ENCODE results near the gene CA11. TPM values are rescaled to one million over a fixed set of nuclear protein-coding genes. Genes with fewer than 3 reads are reported as not detected.

Gene CA11
- total RNA-seq, 1 experiment from 2014 or later = 103 TPM

GRCh38 chr19:48618916-48619691, 26.9 kb downstream of the CA11 start, which contains the start of the genes RPL18 and SPHK2:
Gene RPL18, minus strand, starts transcription at chr19:48619178. Its CDS starts 35 bp downstream, at chr19:48619143.
Gene SPHK2, plus strand, starts transcription at chr19:48619506. Its CDS starts 1,009 bp downstream, at chr19:48620515.
- in situ Hi-C loops (cut with HindIII; ENCODE audit: low sequenced_read_pairs) = no loop called here
- peak; percentile 100 for DNase-seq (ENCODE audit: low spot score)

GRCh38 chr19:48618278-48618915, 27.6 kb downstream of the CA11 start:
- DNase-seq (ENCODE audit: low spot score) = no peak
- in situ Hi-C loops (cut with HindIII; ENCODE audit: low sequenced_read_pairs) = no loop called here

DNA sequence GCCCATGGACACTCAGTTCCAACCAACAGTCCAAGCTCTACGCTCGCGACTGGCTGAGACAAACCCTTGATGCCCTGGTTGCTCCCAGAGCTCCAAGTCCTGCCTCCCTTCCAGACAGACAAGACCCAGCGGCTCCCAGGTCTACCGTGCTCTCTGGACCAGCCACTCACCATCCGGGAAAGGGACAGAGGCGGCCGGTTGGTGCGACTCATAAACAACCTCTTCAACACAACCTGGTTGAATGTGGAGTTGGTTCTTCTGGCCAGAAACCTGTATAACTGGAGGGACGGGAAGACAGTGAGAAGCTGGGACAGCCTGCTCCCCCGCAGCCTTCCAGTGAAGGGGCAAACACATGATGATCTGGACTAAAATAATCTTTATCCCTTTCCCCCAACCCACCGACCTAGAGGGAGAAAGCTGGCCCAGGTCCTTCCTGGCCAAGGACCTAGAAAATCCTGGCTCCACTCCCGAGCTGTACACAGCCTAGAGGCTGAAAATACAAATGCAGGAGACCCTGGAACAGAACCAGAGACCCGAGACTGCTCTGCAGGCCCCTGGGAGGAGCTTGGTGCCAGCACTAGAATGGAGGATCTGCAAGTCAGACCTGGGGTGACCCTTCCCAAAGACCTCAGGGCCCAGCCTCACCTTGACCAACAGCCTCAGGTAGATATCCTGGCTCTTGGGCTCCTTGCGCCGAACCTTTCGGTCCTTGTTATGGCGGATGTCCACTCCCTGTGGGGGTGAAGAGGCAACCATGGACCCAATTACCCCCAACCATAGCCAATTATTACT, 28.6 kb downstream of the CA11 start:
- DNase-seq (ENCODE audit: low spot score) = peak; percentile 37
- in situ Hi-C loops (cut with HindIII; ENCODE audit: low sequenced_read_pairs) = no loop called here

DNA sequence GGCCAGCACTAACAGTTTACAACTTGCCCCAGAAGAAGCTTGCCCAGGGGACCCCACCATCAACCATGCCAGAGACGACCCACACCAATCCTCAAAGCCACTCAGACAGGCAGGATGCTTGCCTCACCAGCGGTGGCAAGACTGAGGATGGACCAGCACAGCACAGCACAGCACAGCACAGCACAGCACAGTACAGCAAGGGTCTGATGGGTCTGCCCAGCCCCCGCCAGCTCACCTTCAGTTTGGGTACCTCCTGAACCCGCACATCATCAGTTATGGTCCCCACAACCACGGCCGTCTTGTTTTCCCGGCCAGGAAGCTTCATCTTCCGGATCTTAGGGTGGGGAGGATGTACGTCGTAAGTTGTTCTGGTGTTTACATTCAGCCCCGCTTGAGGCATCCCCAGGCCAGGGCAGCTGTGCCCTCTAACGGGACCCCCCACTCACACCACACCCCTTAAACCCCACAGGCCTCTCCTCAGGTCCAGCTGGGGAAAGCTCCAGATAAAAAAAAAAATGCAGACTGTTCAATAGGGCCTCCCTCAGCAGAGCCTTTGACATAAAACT, 29.4 kb downstream of the CA11 start:
- in situ Hi-C loops (cut with HindIII; ENCODE audit: low sequenced_read_pairs) = no loop called here
- DNase-seq (ENCODE audit: low spot score) = no peak

GRCh38 chr19:48616041-48616436, 29.9 kb downstream of the CA11 start:
- peak; percentile 7 for DNase-seq (ENCODE audit: low spot score)
- in situ Hi-C loops (cut with HindIII; ENCODE audit: low sequenced_read_pairs) = no loop called here

DNA sequence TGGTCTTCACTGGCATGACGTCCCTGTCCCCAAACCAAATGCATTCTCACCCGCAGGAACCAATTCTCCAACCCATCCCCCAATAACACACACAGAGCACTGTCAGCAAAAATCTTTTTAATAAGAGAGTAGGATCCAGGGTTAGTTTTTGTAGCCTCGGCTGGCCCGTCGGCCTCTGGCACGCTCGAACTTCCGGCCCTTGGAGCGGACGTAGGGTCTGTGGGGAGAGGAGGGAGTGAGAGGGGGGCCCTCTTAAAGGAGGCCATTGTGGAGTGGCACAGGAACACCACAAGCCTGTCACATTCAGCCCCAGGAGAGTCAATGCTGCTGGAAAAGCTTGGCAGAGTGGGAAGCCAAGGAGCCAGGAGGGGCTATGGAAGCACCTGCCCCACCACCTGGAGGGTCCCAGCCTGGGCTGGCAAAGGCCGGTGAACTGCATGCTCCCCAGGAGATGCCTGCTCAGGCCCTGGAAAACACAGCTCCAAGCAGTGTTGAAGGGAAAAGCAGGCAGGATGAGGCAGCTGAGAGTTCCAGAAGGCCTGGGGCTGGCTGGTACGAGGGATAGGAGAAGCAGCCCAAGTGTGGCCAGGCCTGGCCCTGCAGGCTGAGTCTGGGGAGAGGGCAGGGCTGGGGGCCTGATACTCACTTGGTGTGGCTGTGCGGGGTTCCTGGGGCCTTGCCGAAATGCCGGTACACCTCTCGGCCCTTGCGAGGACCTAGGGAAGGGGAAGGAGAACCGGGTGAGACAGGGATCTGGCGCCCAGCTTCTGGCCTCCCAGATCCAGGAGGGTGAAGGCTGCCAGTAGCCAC, 30.6 kb downstream of the CA11 start:
- DNase-seq (ENCODE audit: low spot score) = peak; percentile 14
- in situ Hi-C loops (cut with HindIII; ENCODE audit: low sequenced_read_pairs) = no loop called here

- in situ Hi-C loops (cut with HindIII; ENCODE audit: low sequenced_read_pairs) = no loop called here
- peak; percentile 27 for DNase-seq (ENCODE audit: low spot score)
Measured at GRCh38 chr19:48614436-48615230, 31.4 kb downstream of the CA11 start, which contains the start of gene FAM83E. Gene FAM83E, minus strand, starts transcription at chr19:48615076. Its CDS starts 1,704 bp downstream, at chr19:48613372.

DNA sequence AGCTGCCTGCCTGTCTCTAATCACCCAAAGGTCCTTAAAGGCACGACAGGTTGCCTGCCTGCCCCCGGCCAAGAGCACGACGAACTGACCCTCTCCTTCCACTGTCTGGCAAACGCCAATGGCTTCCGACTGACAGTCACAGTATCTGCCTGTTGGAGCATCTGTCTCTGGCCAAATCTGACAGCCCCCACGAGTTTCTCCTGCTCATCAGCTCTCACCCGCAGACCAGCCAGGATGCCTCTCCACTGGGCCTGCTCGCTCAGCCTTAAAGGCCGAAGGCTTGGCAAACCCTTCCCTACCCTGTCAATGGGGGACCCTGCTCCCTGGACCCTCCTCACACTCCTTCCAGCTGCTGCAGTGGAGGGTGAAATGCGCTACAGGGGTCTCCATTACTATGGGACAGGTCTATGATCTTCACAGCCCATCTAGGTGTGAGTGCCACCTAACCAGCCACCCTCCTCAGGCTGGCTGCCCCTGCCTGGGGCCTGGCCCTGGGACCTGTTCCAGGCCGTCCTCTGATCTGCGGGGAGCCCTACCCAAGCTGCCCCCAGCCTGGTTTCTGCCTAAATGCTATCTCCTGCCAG, 32.0 kb downstream of the CA11 start:
- in situ Hi-C loops (cut with HindIII; ENCODE audit: low sequenced_read_pairs) = no loop called here
- DNase-seq (ENCODE audit: low spot score) = peak; percentile 54

GRCh38 chr19:48613024-48613851, 32.7 kb downstream of the CA11 start:
- peak; percentile 75 for DNase-seq (ENCODE audit: low spot score)
- in situ Hi-C loops (cut with HindIII; ENCODE audit: low sequenced_read_pairs) = no loop called here

DNA sequence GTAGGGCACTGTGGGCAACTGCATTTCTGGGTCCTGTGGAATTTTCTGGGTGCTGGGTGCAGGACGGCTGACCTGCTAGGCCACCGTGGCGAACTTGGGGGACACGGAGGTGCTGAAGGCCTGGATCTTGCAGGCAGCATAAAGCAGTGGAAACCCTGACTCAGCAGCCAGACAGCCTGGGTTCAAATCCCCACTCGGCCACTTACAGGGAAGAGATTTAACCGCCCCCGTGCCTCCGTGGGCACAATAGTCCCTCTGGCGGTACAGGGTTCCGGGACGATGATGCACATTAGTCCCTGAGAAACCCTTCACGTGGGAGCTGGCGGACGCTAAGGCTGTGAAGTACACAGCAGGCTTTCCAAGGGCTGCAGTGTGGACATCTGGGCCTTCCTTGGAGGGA, 34.1 kb downstream of the CA11 start:
- in situ Hi-C loops (cut with HindIII; ENCODE audit: low sequenced_read_pairs) = no loop called here
- DNase-seq (ENCODE audit: low spot score) = no peak

GRCh38 chr19:48609571-48610108, 36.3 kb downstream of the CA11 start:
- in situ Hi-C loops (cut with HindIII; ENCODE audit: low sequenced_read_pairs) = no loop called here
- no peak for DNase-seq (ENCODE audit: low spot score)

DNA sequence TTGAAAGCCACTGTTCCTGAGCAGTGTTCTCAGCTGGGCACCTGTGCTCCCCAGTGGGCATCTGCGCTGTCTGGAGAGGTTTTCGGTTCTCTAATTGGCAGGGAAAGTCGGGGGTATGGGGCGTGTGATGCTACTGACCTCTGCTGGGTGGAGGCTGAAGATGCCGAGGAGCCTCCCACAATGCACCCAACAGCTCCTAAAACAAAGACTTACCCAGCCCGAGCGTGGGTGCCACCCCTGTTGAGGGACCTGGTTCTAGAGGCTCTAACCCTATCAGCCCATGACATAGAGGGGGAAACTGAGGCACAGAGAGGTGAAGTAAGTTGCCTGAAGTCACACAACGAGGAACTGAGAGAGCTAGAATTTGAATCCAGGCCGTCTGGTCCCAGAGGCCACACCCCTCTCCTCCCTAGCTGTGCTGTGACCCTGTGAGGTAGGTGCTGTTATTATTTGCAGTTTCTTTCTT, 37.2 kb downstream of the CA11 start:
- DNase-seq (ENCODE audit: low spot score) = peak; percentile 43
- in situ Hi-C loops (cut with HindIII; ENCODE audit: low sequenced_read_pairs) = no loop called here

DNA sequence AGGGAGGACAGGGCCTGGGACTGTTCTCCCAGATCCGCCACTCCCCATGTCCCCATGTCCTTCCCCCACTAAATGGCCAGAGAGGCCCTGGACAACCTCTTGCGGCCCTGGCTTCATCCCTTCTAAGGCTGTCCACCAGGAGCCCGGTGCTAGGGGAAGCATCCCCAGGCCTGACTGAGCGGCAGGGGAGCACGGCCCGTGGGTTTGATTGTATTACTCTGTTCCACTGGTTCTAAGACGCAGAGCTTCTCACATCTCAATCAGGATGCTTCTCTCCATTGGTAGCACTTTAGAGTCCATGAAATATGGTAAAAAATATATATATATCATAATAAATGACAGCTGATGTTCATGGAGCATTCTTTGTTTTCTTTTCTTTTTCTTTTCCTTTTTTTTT, 38.6 kb downstream of the CA11 start:
- in situ Hi-C loops (cut with HindIII; ENCODE audit: low sequenced_read_pairs) = no loop called here
- DNase-seq (ENCODE audit: low spot score) = no peak

GRCh38 chr19:48606463-48607358, 39.3 kb downstream of the CA11 start, which contains the start of gene SPACA4:
Gene SPACA4, plus strand, starts transcription at chr19:48606742. Its CDS starts 237 bp downstream, at chr19:48606979.
- in situ Hi-C loops (cut with HindIII; ENCODE audit: low sequenced_read_pairs) = no loop called here
- DNase-seq (ENCODE audit: low spot score) = no peak

DNA sequence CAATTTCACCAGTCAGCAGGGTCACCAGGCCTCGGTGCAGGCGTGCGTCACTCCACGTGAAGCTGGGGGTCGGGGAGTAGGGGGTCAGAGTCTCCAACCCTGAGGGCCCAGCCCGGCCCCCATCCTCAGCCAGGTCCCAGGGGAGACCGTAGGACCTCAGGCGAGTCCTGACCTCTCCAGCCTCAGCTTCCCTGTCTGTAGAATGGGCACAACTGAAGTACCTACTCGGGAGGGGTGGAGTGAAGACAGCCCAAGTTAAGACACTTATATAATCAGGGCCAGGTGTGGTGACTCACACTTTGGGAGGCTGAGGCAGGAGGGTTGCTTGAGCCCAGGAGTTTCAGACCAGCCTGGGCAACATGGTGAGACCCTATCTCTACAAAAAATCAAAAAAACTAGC, 42.1 kb downstream of the CA11 start:
- in situ Hi-C loops (cut with HindIII; ENCODE audit: low sequenced_read_pairs) = no loop called here
- DNase-seq (ENCODE audit: low spot score) = no peak

All from G401 (cell line).